NCI-H1436 treated with DMSO at 0.1 percent for 48 hours (cell line): ENCODE measurements around the gene GNAS-AS1.

Source experiments
- DNase-seq: peaks from one replicate; lab custom pipeline; 2025; lab: John Stamatoyannopoulos, UW

Gene GNAS-AS1

DNA sequence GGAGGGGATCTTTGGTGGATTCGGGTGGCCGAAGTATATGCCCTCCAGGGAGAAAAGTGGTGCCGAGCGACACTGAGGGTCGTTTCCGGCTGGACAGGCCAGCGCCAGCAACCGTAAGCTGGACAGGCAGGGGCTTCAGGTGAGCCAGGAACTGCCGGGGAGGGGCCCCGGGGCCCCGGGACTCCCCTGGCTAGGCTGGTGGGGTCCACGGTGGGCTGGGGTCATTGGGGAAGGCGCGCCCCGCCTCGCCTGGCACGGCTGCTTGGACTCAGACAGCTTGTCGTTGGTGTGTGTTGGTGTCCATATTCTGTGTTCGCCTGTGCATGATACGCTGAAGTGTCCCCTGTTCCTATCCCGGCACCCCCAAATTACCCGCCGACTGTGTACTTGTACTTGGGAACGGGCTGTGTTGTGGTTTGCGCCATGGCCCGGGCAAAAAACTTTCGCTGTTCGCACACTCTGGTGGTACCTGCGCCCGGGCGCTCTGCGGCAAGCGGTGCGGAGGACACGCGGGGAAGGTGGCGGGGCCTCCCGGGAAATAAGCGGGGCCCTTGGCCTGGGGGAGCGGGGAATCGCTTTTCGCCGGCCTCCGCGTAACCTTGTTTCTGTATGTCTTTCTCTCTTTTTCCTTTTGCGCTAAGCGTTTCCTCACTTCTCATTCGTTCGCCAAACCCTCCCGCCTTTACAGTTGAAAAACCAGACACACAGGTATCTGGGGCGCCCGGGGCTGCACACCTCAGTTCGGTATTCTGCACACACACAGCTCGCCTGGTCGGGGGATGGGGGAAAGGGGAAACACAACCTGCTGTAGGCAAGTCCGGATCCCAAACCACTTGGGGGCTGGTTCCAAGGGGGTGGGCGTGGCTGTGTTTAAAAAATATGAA is 5.0 kb upstream of the GNAS-AS1 start:
- no peak for DNase-seq

DNA sequence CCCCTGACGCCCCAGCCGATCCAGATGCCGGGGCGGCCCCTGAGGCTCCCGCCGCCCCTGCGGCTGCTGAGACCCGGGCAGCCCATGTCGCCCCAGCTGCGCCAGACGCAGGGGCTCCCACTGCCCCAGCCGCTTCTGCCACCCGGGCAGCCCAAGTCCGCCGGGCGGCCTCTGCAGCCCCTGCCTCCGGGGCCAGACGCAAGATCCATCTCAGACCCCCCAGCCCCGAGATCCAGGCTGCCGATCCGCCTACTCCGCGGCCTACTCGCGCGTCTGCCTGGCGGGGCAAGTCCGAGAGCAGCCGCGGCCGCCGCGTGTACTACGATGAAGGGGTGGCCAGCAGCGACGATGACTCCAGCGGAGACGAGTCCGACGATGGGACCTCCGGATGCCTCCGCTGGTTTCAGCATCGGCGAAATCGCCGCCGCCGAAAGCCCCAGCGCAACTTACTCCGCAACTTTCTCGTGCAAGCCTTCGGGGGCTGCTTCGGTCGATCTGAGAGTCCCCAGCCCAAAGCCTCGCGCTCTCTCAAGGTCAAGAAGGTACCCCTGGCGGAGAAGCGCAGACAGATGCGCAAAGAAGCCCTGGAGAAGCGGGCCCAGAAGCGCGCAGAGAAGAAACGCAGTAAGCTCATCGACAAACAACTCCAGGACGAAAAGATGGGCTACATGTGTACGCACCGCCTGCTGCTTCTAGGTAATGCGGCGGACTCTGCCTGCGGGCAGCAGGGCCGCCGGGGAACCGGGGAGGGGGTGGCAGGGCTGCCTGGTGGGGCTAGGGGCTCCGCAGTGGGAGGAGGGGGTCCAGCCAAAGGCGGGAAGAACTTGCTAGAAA is 4.2 kb upstream of the GNAS-AS1 start:
- DNase-seq = no peak

DNA sequence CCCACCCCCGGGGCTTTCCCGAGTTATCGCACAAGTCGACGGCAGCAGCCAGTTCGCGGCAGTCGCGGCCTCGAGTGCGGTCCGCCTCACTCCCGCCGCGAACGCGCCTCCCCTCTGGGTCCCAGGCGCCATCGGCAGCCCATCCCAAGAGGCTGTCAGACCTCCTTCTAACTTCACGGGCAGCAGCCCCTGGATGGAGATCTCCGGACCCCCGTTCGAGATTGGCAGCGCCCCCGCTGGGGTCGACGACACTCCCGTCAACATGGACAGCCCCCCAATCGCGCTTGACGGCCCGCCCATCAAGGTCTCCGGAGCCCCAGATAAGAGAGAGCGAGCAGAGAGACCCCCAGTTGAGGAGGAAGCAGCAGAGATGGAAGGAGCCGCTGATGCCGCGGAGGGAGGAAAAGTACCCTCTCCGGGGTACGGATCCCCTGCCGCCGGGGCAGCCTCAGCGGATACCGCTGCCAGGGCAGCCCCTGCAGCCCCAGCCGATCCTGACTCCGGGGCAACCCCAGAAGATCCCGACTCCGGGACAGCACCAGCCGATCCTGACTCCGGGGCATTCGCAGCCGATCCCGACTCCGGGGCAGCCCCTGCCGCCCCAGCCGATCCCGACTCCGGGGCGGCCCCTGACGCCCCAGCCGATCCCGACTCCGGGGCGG is 3.4 kb upstream of the GNAS-AS1 start:
- DNase-seq = no peak

DNA sequence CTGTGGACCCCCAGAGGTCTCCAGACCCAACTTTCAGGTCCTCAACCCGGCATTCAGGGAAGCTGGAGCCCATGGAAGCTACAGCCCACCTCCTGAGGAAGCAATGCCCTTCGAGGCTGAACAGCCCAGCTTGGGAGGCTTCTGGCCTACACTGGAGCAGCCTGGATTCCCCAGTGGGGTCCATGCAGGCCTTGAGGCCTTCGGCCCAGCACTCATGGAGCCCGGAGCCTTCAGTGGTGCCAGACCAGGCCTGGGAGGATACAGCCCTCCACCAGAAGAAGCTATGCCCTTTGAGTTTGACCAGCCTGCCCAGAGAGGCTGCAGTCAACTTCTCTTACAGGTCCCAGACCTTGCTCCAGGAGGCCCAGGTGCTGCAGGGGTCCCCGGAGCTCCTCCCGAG is 2.8 kb upstream of the GNAS-AS1 start:
- DNase-seq = no peak

DNA sequence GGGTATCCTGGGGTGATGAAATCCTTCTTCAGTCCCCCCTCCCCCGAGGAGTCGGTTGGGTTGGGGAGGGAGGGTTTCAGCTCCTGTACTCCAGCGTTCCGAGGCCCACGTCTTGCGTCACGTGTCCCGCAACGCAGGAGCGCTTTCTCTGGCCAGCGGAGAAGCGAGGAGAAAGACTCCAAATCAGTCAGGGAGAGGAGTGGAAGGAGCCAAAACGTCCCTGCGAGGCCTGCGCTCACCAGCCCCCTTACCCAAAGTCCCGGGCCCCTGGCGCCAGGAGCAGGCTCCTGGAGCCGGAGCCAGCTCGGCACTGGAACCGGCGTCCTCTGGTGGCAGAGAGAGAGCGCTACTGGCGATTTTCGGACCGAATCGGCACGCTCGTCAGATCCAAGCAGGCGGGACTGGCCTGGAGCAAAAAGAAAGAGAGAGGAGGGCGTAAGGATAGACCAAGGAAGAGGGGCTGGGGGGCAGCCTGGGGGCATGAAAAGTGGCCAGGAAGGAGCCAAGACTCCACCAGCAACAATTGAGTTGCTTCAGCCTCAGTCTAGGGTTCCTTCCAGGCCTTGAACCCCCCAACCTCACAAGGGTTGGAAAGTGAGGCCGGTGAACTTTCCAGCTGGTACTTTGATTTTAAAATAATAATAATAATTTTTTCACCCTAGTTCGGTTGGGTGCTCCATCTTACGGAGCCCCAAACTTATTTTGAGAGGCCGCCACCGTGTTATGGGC is 2.0 kb upstream of the GNAS-AS1 start, which contains the start of gene GNAS:
Gene GNAS, plus strand, starts transcription at position 174 of the 729 bp plus-strand sequence.
- DNase-seq = no peak

DNA sequence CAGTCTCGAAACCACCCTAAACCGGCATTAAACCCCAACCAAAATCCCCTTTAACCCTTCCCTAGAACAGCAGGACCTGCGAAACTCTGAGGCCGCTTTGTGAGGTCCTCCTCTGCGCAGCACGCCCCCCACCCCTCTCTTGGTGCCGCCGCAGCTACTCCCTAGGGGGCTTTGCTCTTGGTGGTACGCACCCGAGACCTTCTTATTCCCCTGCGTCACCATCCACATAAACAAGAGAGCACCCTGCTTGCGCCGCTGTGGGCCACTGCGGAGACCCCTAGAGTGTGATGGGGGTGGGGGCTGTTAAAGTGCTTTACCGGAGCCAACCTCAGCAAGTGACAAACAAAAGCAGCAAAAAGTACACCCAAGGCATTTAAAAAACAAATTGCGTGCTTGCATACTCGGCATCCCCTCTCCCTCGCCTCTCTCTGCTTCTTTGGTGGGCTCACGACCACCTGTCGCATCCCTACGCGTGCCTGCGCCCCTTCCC is 1.3 kb upstream of the GNAS-AS1 start:
- DNase-seq = no peak

DNA sequence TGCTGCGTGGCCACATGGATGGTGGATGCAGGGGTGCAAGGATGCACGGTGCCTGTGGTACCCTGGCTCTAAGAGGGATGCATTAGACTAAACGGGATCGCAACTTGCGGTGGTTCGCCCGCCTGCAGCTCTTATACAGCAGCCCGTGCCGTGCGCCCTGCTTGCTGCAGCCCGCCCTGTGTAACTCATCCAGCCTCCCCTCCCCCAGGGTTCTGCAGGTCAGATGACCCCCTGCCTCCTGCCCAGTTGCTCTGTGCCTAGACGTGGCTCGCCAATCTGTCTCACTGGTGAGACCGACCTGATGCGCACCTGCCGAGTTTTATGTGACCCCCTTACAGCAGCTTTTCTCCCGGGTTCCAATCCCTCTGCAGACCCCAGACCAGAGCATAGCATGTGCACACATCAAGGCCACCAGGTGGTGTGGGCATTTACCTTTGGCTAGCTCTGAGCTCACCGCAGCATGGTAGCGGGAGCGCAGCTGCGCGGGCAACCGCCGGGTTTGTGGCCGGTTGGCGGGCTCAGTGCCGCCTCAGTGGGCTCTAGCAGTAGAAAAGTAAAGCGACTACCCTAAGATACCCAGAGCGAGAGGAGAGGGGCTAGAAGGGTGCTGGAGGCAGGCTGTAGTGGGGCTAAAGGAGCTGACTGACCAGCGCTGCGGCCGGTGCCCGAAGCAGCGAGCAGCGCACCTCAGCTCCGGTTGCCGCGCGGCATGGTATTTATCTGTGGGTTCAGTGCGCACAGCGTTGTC is 693 bp upstream of the GNAS-AS1 start:
- no peak for DNase-seq

DNA sequence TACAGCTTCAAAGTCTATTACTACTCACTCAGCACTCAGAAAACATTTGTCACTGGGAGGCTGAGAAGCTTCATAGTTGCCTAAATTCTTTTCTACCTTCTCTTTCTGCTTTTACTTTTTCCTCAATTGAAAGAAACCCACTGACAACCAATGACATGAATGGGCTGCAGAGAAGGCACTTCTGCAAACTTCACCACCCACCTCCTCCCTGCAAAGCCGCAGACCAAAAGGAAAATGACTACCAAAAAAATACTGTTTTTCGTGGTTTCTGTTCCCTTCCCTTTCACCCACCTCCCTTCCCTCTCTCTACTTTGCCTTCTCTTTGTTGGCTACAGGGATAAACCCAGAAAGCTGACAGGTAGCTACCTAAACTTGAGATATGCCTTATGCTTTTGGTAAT is 3.2 kb downstream of the GNAS-AS1 start:
- DNase-seq = no peak

DNA sequence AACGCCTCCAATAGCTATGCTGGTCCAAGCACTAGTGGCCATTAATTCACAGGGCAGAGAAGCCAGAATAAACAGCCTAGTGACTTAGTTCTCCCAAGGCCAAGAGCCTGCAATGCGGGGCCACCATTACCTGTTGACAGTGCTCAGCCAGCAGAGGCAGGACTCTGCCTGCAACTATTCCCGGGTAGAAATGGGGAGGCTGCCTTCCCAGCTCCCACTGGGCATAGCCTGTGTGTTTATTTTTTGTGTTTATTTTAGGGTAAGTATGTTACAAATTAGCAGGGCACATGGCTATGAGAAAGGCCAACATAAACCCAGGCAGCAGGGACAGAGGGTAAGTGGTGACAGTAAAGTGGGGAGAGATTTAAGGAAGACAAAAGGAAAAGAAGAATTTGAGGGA is 5.0 kb downstream of the GNAS-AS1 start:
- no peak for DNase-seq

DNA sequence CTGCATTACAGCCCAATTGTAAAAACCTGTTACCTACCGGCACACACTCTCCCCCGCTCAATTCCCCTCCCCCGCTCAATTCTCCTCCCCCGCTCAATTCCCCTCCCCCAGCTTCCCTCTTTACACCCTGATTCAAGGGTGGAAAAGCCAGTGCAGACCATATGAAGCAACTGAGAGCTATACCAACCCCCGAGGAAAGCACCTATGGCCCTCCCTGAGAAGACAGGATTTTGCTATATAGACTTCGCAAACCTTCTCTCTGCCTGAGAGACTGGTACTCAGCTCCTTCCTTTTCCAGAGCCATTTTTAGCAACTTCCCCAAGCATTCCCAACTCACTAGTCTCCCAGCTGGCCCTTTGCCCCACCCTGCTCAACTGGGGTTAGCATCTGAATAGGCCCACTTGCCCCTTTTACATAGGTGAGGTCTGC is 7.6 kb downstream of the GNAS-AS1 start:
- no peak for DNase-seq

DNA sequence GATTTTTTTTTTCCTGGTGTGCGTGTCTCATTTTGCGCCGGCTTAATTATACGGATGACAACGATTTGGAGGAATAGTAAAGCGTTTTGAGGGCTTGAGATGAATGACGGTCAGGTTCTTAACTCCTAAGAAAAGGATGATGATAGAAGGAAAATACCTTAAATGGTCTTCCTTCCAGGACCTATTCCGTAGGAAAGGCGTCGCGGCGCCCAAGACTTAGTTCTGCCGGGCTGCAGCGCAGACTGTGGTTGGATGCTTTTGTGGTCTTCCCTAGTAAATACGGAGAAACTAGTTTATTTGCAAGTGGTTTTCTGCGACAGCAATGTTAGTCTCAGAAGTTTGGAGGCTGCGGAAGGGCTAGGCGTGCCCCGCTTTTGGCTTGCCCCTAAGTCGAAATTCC is 8.4 kb downstream of the GNAS-AS1 start:
- no peak for DNase-seq

DNA sequence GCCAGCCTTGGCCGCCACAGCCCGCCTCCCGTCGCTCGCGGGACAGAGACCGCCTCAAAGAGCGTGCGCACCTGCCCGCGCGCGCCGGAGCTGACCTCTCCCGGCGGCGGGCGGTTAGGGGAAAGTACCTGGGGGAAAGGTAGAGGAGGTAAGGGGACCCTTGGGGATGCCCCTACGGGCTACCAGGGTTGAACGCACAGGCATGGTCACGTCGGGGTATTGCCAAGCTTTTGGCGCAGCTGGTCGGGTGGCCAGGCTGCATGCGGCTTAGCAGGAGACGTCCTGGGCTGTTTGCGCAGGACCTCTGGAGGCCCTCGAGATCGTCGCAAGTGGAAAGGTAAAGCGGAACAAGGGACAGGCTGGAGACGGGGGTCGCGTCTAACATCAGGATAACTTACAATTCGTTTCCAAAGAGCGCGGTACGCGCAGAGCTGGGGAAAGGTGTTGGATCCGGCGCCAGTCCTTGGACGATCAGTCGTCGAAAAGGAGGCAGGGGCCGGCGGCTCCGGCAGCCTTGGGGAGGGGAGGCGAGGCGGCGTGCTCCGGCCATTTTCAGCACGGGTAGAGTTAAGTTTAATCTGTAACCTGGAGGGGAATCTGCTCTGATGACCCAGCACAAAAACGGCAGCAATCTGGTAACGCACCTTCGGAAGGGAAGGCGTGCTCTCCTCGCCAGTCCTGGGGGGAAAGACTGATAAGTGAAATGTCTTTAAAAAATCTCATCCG is 9.0 kb downstream of the GNAS-AS1 start:
- DNase-seq = no peak

DNA sequence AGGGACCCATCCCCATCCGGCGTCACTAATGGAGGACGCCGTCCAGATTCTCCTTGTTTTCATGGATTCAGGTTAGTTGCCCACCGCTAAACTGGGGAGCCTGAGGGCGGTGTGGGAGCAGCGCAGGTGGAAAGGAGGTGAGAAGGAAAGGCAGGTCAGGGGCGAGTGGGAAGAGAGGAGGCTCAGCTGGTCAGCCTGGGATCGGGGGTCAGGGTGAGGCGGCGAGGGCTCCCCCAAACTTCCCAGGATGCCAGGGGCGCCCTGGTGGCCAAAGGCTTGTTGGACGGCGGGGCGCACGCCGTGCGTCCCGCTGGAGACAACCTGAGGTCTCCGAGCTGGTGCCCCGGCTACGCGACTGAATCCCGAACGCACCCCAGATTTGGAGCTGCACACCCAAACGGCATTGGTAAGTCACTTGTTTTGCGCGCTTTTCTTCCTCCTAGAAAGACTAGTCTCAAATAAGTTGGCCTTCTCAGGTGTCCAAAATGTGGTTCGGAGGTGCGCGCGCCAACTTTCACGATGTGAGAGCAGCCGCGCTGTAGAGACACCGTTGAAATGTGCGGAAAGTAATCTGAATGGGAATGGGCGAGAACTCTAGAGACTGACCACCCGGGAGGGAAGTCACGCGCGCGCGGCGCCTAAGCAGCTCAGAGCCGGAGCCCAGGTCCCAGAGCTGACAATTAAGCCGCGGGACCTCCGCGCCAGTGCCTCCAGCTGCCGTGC is 9.7 kb downstream of the GNAS-AS1 start:
- no peak for DNase-seq

DNA sequence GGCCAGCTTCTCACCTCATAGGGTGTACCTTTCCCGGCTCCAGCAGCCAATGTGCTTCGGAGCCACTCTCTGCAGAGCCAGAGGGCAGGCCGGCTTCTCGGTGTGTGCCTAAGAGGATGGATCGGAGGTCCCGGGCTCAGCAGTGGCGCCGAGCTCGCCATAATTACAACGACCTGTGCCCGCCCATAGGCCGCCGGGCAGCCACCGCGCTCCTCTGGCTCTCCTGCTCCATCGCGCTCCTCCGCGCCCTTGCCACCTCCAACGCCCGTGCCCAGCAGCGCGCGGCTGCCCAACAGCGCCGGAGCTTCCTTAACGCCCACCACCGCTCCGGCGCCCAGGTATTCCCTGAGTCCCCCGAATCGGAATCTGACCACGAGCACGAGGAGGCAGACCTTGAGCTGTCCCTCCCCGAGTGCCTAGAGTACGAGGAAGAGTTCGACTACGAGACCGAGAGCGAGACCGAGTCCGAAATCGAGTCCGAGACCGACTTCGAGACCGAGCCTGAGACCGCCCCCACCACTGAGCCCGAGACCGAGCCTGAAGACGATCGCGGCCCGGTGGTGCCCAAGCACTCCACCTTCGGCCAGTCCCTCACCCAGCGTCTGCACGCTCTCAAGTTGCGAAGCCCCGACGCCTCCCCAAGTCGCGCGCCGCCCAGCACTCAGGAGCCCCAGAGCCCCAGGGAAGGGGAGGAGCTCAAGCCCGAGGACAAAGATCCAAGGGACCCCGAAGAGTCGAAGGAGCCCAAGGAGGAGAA is 10.5 kb downstream of the GNAS-AS1 start:
- no peak for DNase-seq

DNA sequence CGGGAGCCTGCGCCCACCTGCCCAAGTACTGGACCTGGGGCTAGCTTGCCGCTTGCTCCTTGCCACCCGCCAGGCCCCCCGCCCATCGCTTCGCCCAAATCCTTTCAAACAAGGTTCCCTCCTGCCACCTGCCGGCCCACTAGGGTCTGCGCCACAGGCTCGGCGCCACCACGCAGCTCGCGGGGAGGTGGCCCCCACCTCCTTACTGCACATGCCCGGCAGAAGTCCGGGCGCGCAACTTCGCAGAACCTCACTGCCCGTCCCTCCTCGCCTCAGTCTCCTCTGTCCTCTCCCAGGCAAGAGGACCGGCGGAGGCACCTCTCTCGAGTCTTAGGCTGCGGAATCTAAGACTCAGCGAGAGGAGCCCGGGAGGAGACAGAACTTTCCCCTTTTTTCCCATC is 11.2 kb downstream of the GNAS-AS1 start:
- no peak for DNase-seq

DNA sequence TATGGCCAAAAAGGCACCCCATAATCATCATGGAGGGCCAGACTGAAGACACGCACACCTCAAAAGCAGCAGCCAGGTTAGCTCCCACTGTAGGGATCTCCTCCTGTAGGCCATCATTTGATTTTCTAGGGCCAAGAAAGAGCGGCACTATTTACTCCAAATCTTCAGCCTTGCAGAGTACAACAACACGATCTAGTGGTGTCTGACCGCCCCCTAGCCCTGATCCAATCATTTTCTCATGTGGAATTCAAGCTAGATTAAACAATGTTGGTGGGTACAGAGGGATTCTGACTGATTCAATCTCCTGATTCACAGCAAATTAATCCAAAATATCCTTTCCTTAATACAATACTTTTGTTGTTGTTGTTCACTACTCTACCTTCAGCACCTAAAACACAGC is 12.5 kb downstream of the GNAS-AS1 start:
- DNase-seq = no peak

DNA sequence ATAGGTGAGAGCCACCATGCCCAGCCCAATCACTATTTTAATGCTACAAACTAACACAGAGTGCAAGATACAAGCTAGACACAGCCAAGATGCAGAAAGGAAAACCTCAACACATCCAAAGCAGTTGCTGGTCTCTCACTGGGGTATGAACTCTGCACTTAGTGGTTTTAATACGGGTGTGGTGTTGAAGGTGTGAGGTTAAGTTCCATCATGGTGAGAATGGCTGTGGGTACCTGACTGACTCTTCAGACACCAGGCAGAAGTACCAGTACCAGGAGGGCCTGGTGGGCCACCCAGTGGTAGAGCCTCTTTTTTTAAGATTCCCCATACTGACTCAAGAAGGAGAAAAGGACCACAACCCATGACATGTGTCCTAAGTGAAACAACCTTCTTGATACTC is 13.0 kb downstream of the GNAS-AS1 start:
- DNase-seq = no peak

DNA sequence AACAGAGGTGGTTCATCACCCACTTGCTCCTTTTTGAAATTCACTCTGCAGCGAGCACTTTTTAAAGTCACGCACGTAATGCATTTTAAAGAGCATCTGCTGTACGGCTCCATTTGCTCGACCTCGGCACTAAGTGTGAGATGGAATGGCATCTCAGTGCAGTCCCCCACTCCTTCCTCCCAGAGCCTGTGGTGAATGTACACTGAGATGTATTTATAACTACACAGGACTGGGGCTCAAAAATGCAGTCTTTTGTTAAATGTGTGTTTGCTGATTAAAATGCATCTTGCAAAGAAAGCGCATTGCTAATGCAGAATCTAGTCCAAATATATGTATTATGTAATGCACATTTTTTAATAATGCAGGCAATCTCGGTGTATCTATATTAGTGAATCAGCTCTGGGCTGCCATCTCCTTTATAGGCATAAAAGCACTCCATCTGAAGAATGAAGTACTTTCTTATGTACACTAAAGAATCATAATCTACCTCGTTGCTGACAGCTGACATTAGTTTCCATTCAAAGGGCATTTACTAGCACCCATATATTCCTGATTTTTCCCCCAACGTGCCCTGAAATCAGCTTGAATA is 14.0 kb downstream of the GNAS-AS1 start:
- no peak for DNase-seq
